Stromal cell of bone marrow (primary cell): ENCODE measurements around the gene ELK1.
"Not testable (repeated sequence)": the region's sequence is repeated elsewhere in the genome, so short reads cannot be mapped to it uniquely, and the experiment has no call there.

Source experiments
- DNase-seq: peaks from one replicate; pipeline ENCODE4 v3.0.0-alpha.2; 2012; ENCODE audit warnings: low read depth

Gene ELK1, protein sequence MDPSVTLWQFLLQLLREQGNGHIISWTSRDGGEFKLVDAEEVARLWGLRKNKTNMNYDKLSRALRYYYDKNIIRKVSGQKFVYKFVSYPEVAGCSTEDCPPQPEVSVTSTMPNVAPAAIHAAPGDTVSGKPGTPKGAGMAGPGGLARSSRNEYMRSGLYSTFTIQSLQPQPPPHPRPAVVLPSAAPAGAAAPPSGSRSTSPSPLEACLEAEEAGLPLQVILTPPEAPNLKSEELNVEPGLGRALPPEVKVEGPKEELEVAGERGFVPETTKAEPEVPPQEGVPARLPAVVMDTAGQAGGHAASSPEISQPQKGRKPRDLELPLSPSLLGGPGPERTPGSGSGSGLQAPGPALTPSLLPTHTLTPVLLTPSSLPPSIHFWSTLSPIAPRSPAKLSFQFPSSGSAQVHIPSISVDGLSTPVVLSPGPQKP

DNA sequence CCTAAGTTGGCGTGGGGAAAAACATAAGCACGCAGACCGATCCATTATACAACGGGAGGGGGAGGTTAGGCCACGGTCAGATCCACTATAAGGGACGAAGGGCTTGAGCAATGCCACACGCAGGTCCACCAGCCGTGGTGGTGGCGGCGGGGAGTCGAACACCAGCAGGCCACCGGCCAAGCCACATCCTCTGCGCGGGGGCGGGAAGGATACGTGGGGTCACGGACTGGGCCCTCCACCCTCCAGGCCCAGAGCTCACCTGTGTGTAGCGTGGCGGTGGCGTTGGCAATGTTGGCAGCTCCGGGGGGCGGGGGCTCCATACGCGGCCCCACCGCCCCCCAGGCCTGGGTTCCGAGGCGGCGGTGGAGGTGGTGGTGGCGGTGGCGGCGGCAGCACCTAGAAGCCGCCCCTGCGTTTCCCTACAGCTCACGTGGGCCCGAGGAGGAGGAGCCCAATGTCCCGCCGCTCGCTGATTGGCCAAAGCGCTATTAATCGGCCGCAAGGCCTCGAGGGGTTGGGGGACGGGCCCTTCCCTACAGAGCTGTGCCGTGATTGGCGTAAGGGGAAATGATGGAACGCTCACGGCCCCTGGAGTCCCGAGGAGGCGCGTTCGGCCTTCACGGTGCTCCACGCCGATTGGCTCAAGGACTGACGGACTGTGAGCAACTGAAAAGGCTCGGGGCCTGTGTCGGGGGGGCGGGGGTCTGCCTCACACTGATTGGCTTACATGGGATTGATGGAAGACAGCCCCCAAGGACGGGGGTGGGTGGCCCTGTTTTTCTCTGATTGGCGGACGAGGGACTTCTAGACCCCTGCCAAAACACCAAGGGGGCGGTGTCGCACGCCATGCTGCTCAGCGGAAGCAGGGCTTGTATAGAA lies at the start of gene ELK1:
Gene ELK1 (minus strand): TSS at position 400 of the 879 bp plus-strand sequence. CDS start 9,122 bp downstream, outside the sequence.
- DNase-seq: peak; percentile 96

DNA sequence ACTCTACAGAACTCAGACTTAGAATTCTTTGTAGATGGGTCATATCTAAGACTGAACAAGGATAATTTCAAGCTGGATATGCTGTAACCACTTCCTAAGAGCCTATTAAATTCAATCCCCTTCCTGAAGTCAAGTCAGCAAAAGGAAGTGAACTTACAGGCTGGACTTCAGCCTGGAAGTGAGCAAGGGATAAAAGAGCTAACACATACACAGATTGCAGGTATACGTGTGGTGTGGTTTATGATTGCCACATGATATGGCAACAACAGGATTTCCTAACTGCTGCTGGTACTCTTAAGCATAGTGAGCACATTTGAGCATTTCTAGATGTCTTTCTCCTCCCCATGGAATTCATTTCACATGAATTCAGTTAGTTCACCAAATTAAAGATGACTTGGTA lies 46.8 kb upstream of the ELK1 start:
- DNase-seq: no peak

DNA sequence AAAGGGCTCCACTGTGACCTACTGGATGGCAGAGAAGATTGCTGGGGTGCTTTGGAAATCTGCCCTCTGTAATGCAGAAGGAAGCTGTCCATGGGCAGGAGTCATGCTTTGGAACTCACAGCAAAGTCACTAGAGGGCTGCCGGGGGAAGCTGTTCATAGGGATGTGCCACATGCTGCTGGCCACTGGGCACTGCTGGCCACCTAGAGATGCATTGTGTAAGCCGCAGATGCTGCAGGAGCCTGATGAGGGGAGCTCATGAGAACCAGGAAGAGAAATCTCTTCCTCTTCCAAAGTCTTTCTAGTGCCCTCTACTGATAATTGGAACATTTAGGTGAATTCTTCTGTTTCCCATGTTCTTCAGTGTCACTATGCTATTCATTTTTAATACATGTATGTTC lies 39.8 kb upstream of the ELK1 start:
- DNase-seq: no peak

DNA sequence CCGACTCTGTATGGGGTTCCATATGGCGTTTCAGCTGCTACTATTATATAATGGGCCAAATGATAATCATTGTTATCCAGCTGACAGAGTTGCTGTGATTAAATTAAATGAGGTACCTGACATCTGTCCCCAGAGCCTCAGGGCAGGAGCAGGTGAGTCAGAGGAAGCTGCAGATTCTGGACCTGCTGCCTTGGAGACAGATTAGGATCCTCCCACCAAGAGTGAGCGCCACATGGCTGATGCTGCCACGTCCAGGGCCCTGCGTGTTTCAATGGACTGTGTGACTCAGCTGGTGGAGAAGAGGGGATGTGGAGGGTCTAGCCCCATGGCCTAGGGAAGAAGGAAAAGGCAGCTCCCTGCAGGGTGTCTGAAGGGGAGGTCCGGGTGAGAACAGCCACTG lies 36.9 kb upstream of the ELK1 start:
- no peak for DNase-seq

DNA sequence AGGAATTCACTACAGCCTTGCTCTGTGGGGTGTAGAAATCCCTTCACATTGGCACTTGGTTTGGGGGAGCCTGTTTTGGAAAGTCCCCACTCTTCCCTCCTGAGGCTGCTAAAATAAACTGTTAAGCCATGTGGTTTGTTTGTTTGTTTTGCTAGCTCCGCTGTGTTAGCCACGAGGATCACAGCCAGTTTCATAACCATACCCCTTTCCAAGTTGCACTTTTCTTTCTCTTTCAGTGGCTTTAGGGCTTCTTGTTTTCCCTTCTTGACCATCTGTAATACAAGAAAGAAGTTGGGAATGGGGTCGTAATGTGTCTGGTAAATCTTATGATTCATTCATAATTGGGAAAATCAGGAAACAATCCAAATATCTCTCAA lies 33.5 kb upstream of the ELK1 start:
- DNase-seq: no peak

DNA sequence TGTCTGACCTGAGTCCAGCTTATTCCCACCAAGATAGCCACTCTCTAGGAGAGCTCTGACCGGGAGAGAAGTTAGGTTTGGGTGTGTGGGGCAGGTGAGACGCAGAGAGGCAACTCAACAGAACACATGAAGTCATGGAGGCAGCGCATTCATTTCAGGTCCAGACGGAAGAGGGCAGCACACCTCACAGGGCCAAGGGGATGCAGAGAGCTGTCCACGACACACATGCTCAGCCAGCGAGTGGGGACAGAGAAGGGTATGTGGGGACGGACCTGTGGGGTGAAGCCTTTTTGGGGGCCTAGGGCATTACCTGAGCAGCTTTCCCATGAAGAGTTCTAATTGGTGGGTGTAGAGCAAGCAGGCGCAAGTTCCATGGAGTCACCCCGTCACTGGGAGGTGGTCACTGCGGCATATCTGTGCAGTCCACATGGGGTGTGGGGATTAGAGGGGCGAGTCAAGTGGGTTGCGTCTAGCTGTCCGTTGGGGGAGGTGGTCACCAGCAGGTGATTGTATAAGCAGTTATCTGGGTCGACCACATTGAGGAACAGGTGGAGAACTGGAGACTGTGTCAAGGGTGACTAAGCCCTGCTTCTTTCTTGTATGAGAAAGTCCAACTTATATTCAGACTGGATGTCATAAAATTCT lies 32.9 kb upstream of the ELK1 start:
- DNase-seq: no peak

DNA sequence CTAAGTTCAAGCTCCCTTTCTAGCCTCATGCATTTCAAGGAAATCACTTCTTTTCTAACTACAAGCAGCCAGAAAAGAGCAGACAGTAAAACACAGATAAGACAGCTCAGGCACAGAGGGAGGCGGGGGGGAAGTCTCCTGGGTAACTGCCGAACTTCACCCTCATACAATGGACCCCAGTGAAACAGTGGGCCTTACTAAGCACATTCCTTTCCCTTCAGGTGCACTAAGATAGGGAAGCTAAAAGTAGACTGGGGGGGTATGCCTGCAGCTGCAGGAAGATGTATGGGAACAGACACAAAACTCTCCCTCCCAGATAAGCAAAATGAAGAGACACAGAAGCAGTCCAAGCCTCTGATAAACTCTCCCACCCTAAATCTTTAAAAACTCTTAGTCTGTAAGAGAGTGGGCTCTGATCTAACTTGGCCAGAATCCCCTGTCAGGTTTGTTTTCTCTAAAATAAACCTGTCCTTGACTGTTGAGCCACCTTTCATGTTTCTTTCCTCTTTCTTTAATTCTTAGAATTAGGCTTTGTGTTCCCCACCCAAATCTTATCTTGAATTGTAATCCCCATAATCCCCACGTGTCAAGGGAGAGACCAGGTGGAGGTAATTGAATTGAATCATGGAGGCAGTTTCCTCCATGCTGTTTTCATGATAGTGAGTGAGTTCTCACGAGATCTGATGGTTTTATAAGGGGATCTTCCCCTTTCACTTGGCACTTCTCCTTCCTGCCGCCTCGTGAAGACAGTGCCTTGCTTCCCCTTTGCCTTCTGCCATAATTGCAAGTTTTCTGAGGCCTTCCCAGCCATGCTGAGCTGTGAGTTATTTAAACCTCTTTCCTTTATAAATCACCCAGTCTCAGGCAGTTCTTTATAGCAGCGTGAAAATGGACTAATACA lies 25.8 kb upstream of the ELK1 start:
- DNase-seq: not testable (repeated sequence)

DNA sequence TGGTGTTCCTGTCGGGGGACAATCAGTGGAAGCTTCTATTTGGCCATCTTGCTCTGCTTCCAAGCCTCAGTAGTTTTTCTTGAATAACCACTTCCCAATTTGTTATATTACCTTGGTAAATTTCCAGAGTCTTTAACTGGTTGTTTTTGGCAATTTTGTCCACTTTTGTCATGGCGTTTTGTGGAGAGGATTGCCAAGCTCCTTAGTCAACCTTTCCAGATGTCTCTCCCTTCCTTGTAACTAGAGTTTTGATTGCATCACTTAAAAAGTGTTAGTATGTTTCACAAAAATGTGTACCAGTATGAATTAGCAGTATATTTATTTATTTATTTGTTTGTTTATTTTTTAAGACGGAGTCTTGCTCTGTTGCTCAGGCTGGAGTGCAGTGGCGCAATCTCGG lies 24.4 kb upstream of the ELK1 start:
- no peak for DNase-seq

DNA sequence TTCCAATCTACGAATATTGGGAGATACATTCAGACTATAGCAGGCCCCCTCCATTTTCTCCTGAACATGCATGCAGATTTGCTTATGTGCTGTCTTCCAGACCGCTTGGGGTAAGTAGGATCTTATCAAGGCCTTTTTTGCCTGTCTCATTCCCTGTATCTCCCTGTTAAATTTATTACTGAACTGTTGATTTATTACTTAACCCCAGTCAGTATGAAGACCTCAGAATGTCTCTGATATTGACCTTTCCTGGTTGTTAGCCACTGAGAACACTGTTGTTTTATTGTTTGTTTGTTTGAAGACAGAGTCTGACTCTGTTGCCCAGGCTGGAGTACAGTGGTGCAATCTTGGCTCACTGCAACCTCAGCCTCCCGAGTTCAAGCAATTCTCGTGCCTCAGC lies 15.4 kb upstream of the ELK1 start:
- not testable (repeated sequence) for DNase-seq

DNA sequence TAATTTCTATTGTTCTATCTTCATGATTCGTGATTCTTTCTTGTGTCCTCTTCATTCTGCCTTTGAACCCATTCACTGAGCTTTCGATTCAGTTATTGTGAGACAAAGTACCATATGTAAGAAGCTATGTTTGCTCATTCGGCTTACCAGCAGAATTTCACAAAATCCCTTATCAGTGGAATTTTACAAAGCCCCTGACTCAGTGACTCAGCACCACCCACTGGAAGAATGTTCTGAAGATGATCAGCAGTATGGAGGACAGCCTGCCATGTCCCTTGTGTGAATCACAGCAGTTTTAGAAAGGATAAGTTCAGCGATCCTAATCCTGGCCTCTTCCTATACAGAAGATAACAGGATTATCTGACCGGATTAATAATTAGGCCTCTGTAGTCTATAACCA lies 14.4 kb upstream of the ELK1 start:
- no peak for DNase-seq

DNA sequence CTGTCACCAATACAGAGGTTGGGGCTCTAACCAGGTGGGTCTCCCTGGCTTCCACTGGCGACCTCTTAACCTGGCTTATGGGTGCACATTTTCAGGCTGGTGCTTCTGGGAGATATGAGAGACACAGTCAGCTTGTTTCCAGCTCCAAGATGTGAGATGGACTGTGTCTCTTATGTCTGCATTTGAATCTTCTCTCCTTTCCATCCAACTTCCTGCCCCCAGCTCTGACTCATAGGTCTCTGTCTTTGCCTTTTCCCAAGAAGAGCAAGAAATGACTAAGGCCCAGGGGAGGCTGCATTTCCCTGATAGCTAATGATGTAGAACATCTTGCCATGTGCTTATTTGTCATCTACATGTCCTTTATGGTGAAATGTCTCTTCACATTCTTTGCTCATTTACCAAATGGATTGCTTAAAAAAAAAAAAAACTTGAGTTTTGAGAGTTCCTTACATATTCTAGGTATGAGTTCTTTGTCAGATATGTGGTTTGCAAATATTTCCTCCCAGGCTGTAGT lies 11.8 kb upstream of the ELK1 start:
- peak; percentile 86 for DNase-seq

DNA sequence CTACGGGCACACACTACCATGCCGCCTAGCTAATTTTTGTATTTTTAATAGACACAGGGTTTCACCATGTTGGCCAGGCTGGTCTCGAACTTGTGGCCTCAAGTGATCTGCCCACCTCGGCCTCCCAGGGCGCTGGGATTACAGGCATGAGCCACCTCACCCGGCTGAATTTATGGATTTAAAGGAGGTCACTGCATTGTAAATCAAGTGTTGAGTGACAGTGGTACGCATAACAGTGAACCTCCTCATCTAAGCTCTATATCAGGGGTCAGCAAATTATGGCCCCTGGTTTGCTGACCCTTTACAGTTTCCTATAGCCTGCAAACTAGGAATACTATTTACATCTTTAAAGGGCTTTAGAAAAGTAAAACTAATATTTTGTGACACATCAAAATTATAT lies 11.2 kb upstream of the ELK1 start:
- DNase-seq: no peak

DNA sequence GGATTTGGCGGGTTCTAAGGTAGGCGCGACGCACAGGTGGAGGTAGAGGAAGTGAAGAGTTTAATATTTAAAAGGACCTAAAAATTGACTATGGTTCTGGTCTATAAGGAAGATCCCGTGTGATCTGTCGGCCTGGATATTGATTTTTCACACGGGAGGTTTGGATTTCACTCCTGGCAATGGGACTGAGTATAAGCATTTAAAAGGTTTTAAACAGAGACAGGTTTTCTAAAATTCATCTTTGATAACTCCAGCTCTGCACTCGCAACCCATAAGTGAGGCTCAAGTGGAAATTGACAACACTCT lies 9.0 kb upstream of the ELK1 start:
- no peak for DNase-seq

DNA sequence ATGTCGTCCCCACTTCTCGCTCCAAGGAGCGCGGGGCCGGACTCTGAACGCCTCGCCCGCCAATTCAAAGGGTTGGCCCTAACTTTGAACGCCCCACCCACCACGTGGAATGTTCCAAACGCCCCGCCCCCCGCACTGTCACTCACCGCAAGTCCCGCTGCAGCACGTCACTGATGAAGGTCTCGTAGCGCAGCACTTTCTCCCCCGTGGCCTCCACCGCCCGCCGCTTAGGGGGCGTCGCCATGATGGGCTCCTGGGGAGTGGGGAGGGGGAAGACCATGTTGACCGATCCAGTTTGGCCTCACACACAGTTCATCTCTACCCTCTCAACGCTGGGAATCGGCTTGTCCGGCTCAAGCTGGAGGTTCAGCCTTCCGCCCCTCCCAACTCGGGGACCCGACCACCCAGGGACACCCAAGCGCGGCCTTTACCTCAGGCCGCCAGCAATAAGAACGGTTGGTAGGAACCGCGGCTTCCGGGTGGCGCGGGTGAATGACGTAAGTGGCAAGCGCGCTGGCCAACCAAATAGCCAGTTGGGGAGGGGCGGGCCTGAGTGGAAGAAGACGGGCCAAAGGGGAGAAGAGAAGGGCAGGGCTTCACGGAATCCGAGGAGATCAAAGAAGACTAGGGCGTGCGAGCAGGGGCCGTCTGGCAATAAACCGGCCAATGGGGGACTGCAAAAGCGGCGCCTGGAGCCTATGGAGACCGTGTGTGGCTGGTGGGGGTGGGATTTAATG lies 8.5 kb upstream of the ELK1 start, which contains the start of gene UXT:
Gene UXT (minus strand): TSS at position 497 of the 737 bp plus-strand sequence. CDS start 253 bp downstream, at position 244.
- peak; percentile 84 for DNase-seq

DNA sequence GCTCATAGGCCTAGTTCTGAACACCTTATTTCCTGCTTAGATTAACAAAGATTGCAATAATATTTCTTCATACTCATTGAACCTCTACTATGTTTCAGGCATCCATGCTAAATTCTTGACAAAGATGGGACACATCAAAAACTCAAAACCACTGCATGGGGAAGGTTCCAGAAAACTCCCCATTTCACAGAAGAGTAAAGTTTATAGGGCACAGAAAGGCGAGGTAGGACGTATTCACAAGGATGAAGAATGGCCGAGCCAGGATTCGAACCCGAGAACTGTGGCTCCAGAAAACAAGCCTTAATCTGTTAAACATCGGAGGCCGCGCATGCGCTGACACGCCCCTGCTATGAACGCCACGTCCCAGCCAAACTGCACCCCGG lies 7.9 kb upstream of the ELK1 start:
- no peak for DNase-seq

DNA sequence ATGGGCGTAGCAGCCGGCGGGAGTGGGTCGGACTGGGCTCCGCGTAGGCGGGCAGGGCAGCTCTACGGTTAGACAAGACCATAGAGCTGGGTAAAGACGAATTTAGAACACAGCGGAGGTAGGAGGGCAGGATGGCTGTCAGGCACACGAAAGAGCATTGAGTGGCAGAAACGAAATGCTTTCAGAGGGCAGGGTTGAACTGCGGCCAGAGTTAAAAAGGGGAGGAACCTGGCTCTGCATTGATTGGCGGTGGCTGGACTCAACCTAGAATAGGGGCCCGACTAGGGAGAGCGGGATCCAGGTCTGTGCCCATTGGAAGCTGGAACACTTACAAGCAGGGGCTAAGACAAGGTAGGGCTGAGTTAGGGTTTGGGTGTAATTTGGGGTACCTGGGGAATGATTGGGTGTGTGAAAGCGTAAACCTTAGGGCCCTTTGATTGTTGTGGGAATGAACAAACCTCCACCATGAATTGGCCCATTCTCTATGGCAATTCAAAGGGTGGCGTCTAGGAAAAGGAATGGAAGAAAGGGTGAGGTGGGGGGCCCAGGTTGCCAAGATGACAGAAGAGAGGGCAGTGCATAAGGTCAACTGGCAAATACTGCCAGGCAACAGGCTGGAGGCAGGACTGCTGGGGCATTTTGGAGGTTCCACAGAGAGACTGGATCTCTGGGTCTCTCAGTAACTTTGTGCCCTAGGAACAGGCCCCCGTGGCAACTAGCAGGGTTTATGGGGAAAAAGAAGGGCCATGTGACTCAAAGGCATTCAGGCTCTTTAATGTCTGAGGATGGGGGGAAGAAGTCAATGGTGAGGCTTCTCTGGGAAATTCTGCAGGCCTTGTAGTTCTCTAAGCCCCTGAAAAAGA lies 911 bp upstream of the ELK1 start:
- no peak for DNase-seq

DNA sequence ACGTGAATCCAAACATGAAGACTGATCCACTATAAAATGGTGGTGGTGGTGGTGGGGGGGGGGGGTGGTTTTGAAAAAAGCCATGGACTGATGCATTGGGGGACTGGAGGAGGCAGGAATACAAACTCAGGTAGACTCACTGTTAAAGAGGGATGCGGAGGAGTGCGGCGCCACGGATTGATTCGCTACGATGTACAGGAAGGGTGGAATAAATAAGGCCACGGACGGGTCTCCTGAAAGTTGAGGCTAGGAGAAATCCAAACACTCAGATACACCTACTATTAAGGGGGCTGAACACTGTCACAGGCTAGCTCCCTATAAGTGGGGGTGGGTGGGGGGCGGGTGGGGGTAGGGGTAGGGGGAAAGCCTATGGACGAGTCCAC lies 591 bp downstream of the ELK1 start:
- no peak for DNase-seq

DNA sequence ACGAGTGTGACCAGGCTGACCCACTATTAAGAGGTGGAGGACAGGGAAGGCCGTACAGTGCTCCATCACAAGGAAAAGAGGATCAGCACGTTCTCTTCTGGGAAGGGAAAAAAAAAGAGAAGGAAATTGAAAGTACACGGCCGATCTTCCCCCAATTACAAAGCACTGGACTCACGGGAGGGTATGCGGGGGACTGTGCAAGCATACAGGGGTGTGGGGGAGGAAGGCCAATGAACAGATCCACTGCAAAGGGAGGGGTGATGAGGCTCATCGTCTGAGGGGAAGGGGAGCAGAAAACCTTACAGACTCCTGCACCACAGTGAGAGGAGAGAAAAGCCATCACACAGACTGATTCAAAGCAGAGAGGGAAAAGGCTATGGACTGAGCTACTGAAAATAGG lies 1.1 kb downstream of the ELK1 start:
- no peak for DNase-seq

DNA sequence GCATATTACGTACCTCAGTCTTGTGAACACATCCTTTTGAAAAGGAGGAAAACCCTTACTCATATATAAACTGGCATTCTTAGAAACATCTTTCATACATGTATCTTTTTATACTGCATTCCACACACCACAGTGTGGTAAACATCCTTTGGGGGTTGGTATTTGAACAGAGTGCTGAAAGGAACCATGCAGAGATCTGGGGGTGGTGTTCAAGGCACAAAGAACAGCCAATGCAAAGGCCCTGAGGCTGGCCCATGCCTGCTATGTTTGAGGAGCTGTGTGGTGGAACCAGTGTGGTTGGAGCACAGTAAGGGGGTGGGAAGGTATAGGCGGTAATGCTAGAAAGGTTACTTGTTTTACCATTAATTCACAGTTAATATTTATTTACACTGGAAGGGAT lies 2.0 kb downstream of the ELK1 start:
- DNase-seq: no peak

DNA sequence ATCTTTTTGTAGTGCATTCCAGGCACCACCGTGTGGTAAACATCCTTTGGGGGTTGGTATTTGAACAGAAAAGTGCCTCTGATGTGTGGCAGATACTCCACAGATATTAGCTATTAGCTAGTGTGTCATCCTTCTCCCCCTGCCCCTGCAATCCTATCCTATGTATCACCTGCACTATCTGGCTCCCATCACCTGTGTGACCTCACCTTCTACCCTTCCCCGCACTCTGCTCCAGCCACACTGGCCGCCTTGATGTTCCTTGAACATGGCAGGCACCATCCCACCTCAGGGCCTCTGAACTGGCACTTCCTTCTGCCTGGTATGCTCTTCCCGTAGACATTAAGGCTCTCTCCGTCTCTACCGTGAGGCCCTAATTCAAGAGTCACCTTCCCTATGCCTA lies 3.7 kb downstream of the ELK1 start:
- no peak for DNase-seq
